ENCODE data around the gene AMIGO3.
A peak's percentile ranks its signal among the peaks of the same experiment; 100 is the strongest.

AMIGO3 gene

DNA sequence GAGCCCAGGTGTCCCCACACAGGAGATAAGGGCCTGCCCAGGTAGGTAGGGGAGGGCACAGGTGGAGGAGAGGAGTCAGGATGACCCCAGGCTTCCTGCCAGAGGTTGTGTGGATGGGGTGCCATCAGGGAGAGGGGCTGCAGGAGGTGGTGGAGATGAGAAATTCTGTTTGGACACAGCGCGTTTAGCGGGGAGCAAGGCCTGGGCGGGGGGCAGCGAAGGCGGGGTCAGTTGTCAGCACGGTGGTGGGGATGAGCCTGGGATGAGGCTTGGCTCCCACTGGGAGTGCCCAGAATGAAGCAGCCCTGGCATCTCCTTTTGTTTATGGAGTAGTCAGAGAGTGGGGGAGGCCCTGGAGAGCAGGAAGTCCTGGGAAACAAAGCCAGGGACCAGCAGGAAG, 15.5 kb downstream of the AMIGO3 start:
- Histone ChIP-seq H4K20me1 (ENCODE audit: low read depth, low read length) (no peaks in the 10 kb centered on the region), H3K9ac (ENCODE audit: low read length) (no peak overlapping the region), H2AFZ (ENCODE audit: low read depth, low read length, severe bottlenecking) (no peak overlapping the region), H3K4me2 (ENCODE audit: low read depth, low read length, poor library complexity, severe bottlenecking) (no peak overlapping the region), H3K4me3 (ENCODE audit: insufficient read depth, low read length, poor library complexity, severe bottlenecking) (no peak overlapping the region), H3F3A (ENCODE audit: insufficient read depth) (no peaks in the 10 kb centered on the region), H3K9me2 (replicated peaks; ENCODE audit: insufficient read depth, low read length) (no peaks in the 10 kb centered on the region), H3K36me3 (ENCODE audit: low read length) (no peaks in the 10 kb centered on the region), H3K79me2 (ENCODE audit: insufficient read depth, low read length) (no peaks in the 10 kb centered on the region), H3K27ac (ENCODE audit: low read depth, low read length) (no peak overlapping the region), H3K27me3 (ENCODE audit: low read length) (no peaks in the 10 kb centered on the region), H3K9me3 (ENCODE audit: insufficient read depth, low read length) (no peaks in the 10 kb centered on the region)
- TF ChIP-seq, protein P1, sequence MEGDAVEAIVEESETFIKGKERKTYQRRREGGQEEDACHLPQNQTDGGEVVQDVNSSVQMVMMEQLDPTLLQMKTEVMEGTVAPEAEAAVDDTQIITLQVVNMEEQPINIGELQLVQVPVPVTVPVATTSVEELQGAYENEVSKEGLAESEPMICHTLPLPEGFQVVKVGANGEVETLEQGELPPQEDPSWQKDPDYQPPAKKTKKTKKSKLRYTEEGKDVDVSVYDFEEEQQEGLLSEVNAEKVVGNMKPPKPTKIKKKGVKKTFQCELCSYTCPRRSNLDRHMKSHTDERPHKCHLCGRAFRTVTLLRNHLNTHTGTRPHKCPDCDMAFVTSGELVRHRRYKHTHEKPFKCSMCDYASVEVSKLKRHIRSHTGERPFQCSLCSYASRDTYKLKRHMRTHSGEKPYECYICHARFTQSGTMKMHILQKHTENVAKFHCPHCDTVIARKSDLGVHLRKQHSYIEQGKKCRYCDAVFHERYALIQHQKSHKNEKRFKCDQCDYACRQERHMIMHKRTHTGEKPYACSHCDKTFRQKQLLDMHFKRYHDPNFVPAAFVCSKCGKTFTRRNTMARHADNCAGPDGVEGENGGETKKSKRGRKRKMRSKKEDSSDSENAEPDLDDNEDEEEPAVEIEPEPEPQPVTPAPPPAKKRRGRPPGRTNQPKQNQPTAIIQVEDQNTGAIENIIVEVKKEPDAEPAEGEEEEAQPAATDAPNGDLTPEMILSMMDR (IDR thresholded peaks at IDR 0.05; ENCODE audit: insufficient read depth, low read length, poor library complexity, severe bottlenecking): no peak
- no peak for TF ChIP-seq EZH2phosphoT487 (conservative IDR thresholded peaks at IDR 0.05; ENCODE audit: low read length)

DNA sequence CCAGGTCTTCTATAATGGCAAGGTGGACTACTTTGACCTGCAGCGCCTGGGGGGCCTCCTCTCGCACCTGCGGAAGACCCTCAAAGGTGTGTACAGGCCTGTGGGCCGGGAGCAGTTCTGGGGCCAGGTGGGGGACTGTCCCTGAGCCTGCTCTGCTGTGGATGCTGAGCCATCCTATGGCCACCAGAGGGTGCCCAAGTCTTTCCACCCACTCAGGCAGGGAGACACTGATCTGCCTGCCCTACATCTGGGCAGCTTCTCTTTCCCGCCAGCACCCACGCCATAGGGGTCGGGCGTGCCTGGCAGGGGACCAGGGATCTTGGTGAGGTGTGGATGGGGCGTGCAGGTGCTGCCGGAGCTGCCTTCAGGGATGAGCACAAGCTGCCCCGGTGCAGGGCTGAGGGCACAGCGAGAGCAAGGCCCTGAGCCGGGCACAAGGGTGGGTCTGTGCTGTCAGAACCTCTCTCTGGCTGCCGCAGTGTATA, 16.0 kb downstream of the AMIGO3 start:
- Histone ChIP-seq H3K9me3 (ENCODE audit: insufficient read depth, low read length) (no peaks in the 10 kb centered on the region), H3K27ac (ENCODE audit: low read depth, low read length) (no peak overlapping the region), H3K79me2 (ENCODE audit: insufficient read depth, low read length) (no peaks in the 10 kb centered on the region), H4K20me1 (ENCODE audit: low read depth, low read length) (no peaks in the 10 kb centered on the region), H3F3A (ENCODE audit: insufficient read depth) (no peaks in the 10 kb centered on the region), H3K4me3 (ENCODE audit: insufficient read depth, low read length, poor library complexity, severe bottlenecking) (no peak overlapping the region), H3K27me3 (ENCODE audit: low read length) (no peaks in the 10 kb centered on the region), H3K4me2 (ENCODE audit: low read depth, low read length, poor library complexity, severe bottlenecking) (no peak overlapping the region), H3K9me2 (replicated peaks; ENCODE audit: insufficient read depth, low read length) (no peaks in the 10 kb centered on the region), H2AFZ (ENCODE audit: low read depth, low read length, severe bottlenecking) (no peak overlapping the region), H3K9ac (ENCODE audit: low read length) (no peak overlapping the region), H3K36me3 (ENCODE audit: low read length) (no peaks in the 10 kb centered on the region)
- no peak for TF ChIP-seq EZH2phosphoT487 (conservative IDR thresholded peaks at IDR 0.05; ENCODE audit: low read length)
- TF ChIP-seq, protein P1 (IDR thresholded peaks at IDR 0.05; ENCODE audit: insufficient read depth, low read length, poor library complexity, severe bottlenecking): peak; percentile 67

DNA sequence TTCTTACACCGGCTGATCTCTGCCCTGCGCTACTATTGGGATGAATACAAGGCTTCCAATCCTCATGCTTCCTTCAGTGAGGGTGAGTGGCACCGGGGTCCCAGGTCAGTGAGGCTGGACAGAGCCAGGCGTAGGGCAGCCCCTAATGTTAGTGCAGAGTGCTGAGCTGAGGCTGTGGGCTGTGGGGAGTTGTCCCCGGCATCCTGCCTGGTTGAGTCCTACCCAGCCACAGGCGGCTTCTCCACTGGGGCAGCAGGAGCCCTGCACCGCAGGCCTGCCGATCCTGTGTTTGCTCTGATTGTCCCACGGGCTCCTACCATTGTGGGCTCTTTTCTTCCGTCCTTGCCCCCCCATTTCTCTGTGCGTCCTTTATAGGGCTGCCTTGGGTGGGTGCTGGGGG, 16.8 kb downstream of the AMIGO3 start:
- Histone ChIP-seq H3K9me2 (replicated peaks; ENCODE audit: insufficient read depth, low read length) (no peaks in the 10 kb centered on the region), H3F3A (ENCODE audit: insufficient read depth) (no peaks in the 10 kb centered on the region), H2AFZ (ENCODE audit: low read depth, low read length, severe bottlenecking) (no peak overlapping the region), H3K4me2 (ENCODE audit: low read depth, low read length, poor library complexity, severe bottlenecking) (no peak overlapping the region), H3K79me2 (ENCODE audit: insufficient read depth, low read length) (no peaks in the 10 kb centered on the region), H4K20me1 (ENCODE audit: low read depth, low read length) (no peaks in the 10 kb centered on the region), H3K9ac (ENCODE audit: low read length) (no peak overlapping the region), H3K36me3 (ENCODE audit: low read length) (no peaks in the 10 kb centered on the region), H3K27ac (ENCODE audit: low read depth, low read length) (no peak overlapping the region), H3K27me3 (ENCODE audit: low read length) (no peaks in the 10 kb centered on the region), H3K4me3 (ENCODE audit: insufficient read depth, low read length, poor library complexity, severe bottlenecking) (no peak overlapping the region), H3K9me3 (ENCODE audit: insufficient read depth, low read length) (no peaks in the 10 kb centered on the region)
- TF ChIP-seq EZH2phosphoT487 (conservative IDR thresholded peaks at IDR 0.05; ENCODE audit: low read length): no peak
- TF ChIP-seq, protein P1 (IDR thresholded peaks at IDR 0.05; ENCODE audit: insufficient read depth, low read length, poor library complexity, severe bottlenecking): no peak

Measured in SU-DHL-6 (cell line).